A549 (cell line): ENCODE data around the gene MYOM1. TPM values are rescaled to one million over a fixed set of nuclear protein-coding genes. Genes with fewer than 3 reads are reported as not detected.
A peak's percentile ranks its signal among the peaks of the same experiment; 100 is the strongest.

Experiments used
- ATAC-seq, 2 experiments: fragments of 200-7000 bp in 1 of 2; fragments of >200 bp in 1 of 2; cut with Nextera tagmentation in 1 of 2; cut with Tn5 transposase in 1 of 2; 3 replicates each; pipeline versions ENCODE4 v1.8.0 to v1.9.1; 2018 to 2020; ENCODE audit warnings: mild to moderate bottlenecking in 1 of 2, moderate library complexity in 1 of 2
- CTCF ChIA-PET: fragments of 300-600 bp; sonication (Branson Sonifier 250); formaldehyde crosslinking; extraction: SDS; loops from one replicate; lab custom pipeline; 2021; ENCODE audit warnings: antibody characterized with exemption, inconsistent platforms; lab: Yijun Ruan, JAX
- POLR2A ChIA-PET: fragments of 350-600 bp; formaldehyde crosslinking; extraction: SDS; loops from one replicate; lab custom pipeline; 2021; ENCODE audit warnings: antibody characterized with exemption, inconsistent platforms; lab: Yijun Ruan, JAX
- DNase-seq, 2 experiments: peaks; one replicate each; pipeline versions ENCODE4 v3.0.0 to v3.0.0-alpha.2; 2011 to 2016; ENCODE audit warnings: low read depth in 1 of 2, low spot score in 1 of 2
- FAIRE-seq: peaks from 2 replicates; lab custom pipeline; 2011; peaks lifted over from hg19 to GRCh38; lab: Jason Lieb, UNC
- H3K27ac ChIP-seq, 2 experiments: fragments of >200 bp; sonication (Bioruptor Twin); formaldehyde crosslinking; 3 replicates each; pipeline ENCODE4 v1.5.1; 2016 to 2017
- H3K4me1 ChIP-seq: fragments of >200 bp; sonication (Bioruptor Twin); formaldehyde crosslinking; 3 replicates; pipeline ENCODE4 v1.6.1; 2016
- H3K4me2 ChIP-seq: fragments of >200 bp; sonication (Bioruptor Twin); formaldehyde crosslinking; 3 replicates; pipeline ENCODE4 v1.6.1; 2016
- H3K4me3 ChIP-seq: fragments of >200 bp; sonication (Bioruptor Twin); formaldehyde crosslinking; 3 replicates; pipeline ENCODE4 v1.5.1; 2016
- H3K9me3 ChIP-seq: fragments of >200 bp; sonication (Bioruptor Twin); formaldehyde crosslinking; 3 replicates; pipeline ENCODE4 v1.6.1; 2016
- EHMT2 ChIP-seq: fragments of 200-600 bp; sonication (generic); IDR thresholded peaks from 2 replicates; pipeline ENCODE4 v1.6.1; 2016; ENCODE audit warnings: antibody characterized with exemption, low read depth, mild to moderate bottlenecking, moderate library complexity
- EP300 ChIP-seq, 2 experiments: fragments of >200 bp; sonication (Bioruptor Twin); formaldehyde crosslinking; IDR thresholded peaks; 2 replicates in 1 of 2; 3 replicates in 1 of 2; pipeline ENCODE4 v1.6.1; 2016 to 2017
- FOSL2 ChIP-seq, 2 experiments: fragments of 450-650 bp in 1 of 2; fragments of >200 bp in 1 of 2; sonication (Bioruptor Twin) in 1 of 2; formaldehyde crosslinking; IDR thresholded peaks; 2 replicates each; pipeline versions ENCODE4 v1.5.0 to v1.6.1; 2016 to 2020; ENCODE audit warnings: mild to moderate bottlenecking in 1 of 2, moderate library complexity in 1 of 2
- GATA3 ChIP-seq: IDR thresholded peaks from 2 replicates; pipeline ENCODE4 v1.6.1; 2012; ENCODE audit warnings: borderline replicate concordance
- HOXA7 ChIP-seq: fragments of 250-450 bp; sonication (Bioruptor Pico); IDR thresholded peaks from 2 replicates; pipeline ENCODE4 v1.5.0; 2020; ENCODE audit warnings: mild to moderate bottlenecking, moderate library complexity
- MAZ ChIP-seq: fragments of 150-350 bp; IDR thresholded peaks from 2 replicates; pipeline ENCODE4 v1.6.1; 2014; ENCODE audit warnings: antibody characterized with exemption, low read depth, low read length, borderline replicate concordance
- NFE2L2 ChIP-seq: fragments of 150-350 bp; conservative IDR thresholded peaks from 2 replicates; pipeline ENCODE4 v1.6.1; 2014; ENCODE audit warnings: low read length
- NR3C1 ChIP-seq: fragments of >200 bp; sonication (Bioruptor Twin); formaldehyde crosslinking; IDR thresholded peaks from 3 replicates; pipeline ENCODE4 v1.6.1; 2017
- POLR2A ChIP-seq: IDR thresholded peaks from 2 replicates; pipeline ENCODE4 v1.6.1; 2012; ENCODE audit warnings: mild to moderate bottlenecking, low read length
- POLR2AphosphoS2 ChIP-seq: conservative IDR thresholded peaks from 2 replicates; pipeline ENCODE4 v1.6.1; 2012; ENCODE audit warnings: low read length, improper control_type of control experiment, inconsistent platforms
- RAD21 ChIP-seq, 2 experiments: fragments of >200 bp in 1 of 2; sonication (Bioruptor Twin) in 1 of 2; formaldehyde crosslinking in 1 of 2; IDR thresholded peaks in 1 of 2; conservative IDR thresholded peaks in 1 of 2; 2 replicates in 1 of 2; 3 replicates in 1 of 2; pipeline ENCODE4 v1.6.1; 2012 to 2018; ENCODE audit warnings: inconsistent platforms in 1 of 2
- SMC3 ChIP-seq: fragments of >200 bp; sonication (Bioruptor Twin); formaldehyde crosslinking; IDR thresholded peaks from 3 replicates; pipeline ENCODE4 v1.6.1; 2018; ENCODE audit warnings: inconsistent platforms
- SREBF2 ChIP-seq: fragments of 450-650 bp; IDR thresholded peaks from 2 replicates; pipeline ENCODE4 v1.6.1; 2014; ENCODE audit warnings: mild to moderate bottlenecking, moderate library complexity
- ZC3H11A ChIP-seq: fragments of 450-650 bp; IDR thresholded peaks from 2 replicates; pipeline ENCODE4 v1.6.1; 2014; ENCODE audit warnings: antibody characterized with exemption, mild to moderate bottlenecking
- ZFP36 ChIP-seq: fragments of 450-650 bp; IDR thresholded peaks from 2 replicates; pipeline ENCODE4 v1.6.1; 2014; ENCODE audit warnings: borderline replicate concordance; ENCODE audit not compliant: partially characterized antibody
- ZNF302 ChIP-seq: fragments of 250-450 bp; sonication (Bioruptor Pico); IDR thresholded peaks from 2 replicates; pipeline ENCODE4 v1.9.0; 2021; ENCODE audit warnings: inconsistent platforms, mild to moderate bottlenecking, moderate library complexity
- ZSCAN20 ChIP-seq: fragments of 250-450 bp; sonication (Bioruptor Pico); IDR thresholded peaks from 2 replicates; pipeline ENCODE4 v1.8.0; 2022; ENCODE audit warnings: mild to moderate bottlenecking, moderate library complexity
- WGBS: methylation state at CpG from one replicate; pipeline ENCODE4 v1.1.6; 2017; ENCODE audit errors: missing lambda C conversion rate; 5-methylcytosine and 5-hydroxymethylcytosine counted together
- polyA plus RNA-seq, 4 experiments: library from polyadenylated mRNA; depleted of rRNA in 3 of 4; stranded (reverse); fragments of >200 nt; fragmentation: RNase III in 1 of 4; extraction: RNeasy Plus Mini Kit Qiagen cat#74134 plus additional on column Dnase treatment in 1 of 4; gene quantifications; 2 replicates in 3 of 4; 3 replicates in 1 of 4; pipeline ENCODE4 v1.2.3, GENCODE V29; 2011 to 2017
- TF ChIP-seq, protein P1 (sequence below): fragments of 250-450 bp; sonication (Bioruptor Pico); IDR thresholded peaks from 2 replicates; pipeline ENCODE4 v1.5.0; 2020; ENCODE audit warnings: low read depth, mild to moderate bottlenecking, moderate library complexity
- TF ChIP-seq, protein P2 (sequence below): fragments of >200 bp; sonication (Bioruptor Twin); formaldehyde crosslinking; IDR thresholded peaks from 3 replicates; pipeline ENCODE4 v1.5.1; 2016
- TF ChIP-seq, protein P3 (sequence below): fragments of >200 bp; sonication (Bioruptor Twin); formaldehyde crosslinking; IDR thresholded peaks from 3 replicates; pipeline ENCODE4 v1.6.1; 2016

The MYOM1 gene
- polyA plus RNA-seq, 2 of the 4 experiments (the other 2 are of a cell fraction), result 0.18 to 0.30 TPM

DNA sequence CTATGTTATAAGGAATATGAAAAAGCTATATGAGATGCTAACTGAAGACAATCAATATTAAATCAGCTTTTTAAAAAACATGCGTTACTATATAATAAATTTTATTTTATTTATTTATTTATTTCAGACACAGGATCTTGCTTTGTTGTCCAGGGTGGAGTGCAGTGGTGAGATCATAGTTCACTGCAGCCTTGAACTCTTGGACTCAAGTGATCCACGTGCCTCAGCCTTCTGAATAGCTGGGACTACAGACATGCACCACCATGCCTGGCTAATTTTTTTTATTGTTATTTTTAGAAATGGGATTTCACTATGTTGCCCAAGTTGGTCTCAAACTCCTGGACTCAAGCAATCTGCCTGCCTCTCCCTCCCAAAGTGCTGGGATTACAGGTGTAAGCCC lies 89.4 kb downstream of the MYOM1 start:
- POLR2A ChIA-PET, result no interaction called here
- no peak overlapping the region for H3K4me2 ChIP-seq
- no peak overlapping the region for H3K4me3 ChIP-seq
- CTCF ChIA-PET, result interaction anchor here (1.4 to 2.2 kb wide), 7 partner anchors 10 to 199 kb away, joined by 3 to 18 read pairs (median 5); no protein-coding TSS in a partner anchor
- no peaks in the 10 kb centered on the region for H3K9me3 ChIP-seq
- DNase-seq (no peak), ATAC-seq (no peak), FAIRE-seq (no peak)
- WGBS, result 11% methylated on average over 2 of the region's 2 CpGs
- TF ChIP-seq ZC3H11A, result no peak
- no peak for TF ChIP-seq EP300 (IDR thresholded peaks at IDR 0.05)
- TF ChIP-seq, protein P1, sequence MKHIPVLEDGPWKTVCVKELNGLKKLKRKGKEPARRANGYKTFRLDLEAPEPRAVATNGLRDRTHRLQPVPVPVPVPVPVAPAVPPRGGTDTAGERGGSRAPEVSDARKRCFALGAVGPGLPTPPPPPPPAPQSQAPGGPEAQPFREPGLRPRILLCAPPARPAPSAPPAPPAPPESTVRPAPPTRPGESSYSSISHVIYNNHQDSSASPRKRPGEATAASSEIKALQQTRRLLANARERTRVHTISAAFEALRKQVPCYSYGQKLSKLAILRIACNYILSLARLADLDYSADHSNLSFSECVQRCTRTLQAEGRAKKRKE (CRISPR knock-in tag), result no peak
- no peak for TF ChIP-seq FOSL2 (IDR thresholded peaks at IDR 0.05)
- no peak for TF ChIP-seq FOSL2 (CRISPR knock-in tag; IDR thresholded peaks at IDR 0.05)
- TF ChIP-seq GATA3, result no peak
- no peak for TF ChIP-seq RAD21 (conservative IDR thresholded peaks at IDR 0.05 in 1 of 2, IDR thresholded peaks at IDR 0.05 in 1 of 2)
- TF ChIP-seq MAZ, result no peak
- TF ChIP-seq NFE2L2, result no peak
- no peak for TF ChIP-seq SREBF2
- no peak for TF ChIP-seq ZFP36
- no peak for TF ChIP-seq EHMT2
- TF ChIP-seq POLR2AphosphoS2, result no peak
- no peak for TF ChIP-seq NR3C1
- TF ChIP-seq ZSCAN20, result no peak
- no peak overlapping the region for H3K27ac ChIP-seq
- H3K4me1 ChIP-seq, result no peaks in the 10 kb centered on the region; the same call in 2 of the 3 replicates

DNA sequence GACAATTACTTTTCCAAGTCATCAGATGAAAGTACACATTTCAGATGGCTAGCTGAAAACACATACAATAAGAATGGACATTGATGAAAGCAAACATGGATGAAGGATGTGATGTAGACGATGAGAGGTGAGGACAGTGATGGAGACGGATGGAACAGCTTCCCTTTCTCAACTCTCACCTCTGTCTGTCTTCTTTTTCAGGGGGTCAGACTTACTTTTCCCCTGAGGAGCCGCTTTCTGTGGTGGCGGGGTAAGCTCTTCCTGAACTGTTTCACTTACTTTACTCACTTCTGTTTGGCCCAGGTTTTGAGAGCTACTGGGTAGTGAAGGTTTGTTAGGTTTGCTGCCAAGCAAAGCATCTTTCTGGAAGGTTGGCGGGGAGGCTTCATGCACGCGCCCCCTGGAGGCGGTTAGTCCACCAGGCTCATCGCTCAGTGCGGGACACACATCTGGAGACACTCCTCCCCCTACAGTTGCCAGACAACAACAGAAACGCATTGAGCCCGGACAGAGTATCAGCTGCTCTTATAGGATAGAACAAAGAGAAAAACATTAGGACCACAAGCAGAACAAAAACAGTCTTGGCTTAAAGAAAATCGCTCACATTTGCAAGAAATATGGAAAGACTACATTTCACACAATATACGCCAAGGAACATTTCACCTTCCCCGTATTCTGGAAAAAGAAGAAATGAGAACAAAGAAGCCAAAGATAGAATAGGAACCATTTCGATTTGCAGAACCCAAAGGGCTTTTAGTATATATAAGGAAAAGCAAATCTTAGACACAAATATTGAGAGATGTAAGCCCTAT lies 90.5 kb downstream of the MYOM1 start:
- peak overlapping the region; percentile 54; the same call in 2 of the 3 replicates for H3K4me2 ChIP-seq
- WGBS, result 24% methylated on average over 16 of the region's 16 CpGs
- no peaks in the 10 kb centered on the region; the same call in 2 of the 3 replicates for H3K4me1 ChIP-seq
- peak; percentile 60 to 80 for DNase-seq
- TF ChIP-seq RAD21 (conservative IDR thresholded peaks at IDR 0.05 in 1 of 2, IDR thresholded peaks at IDR 0.05 in 1 of 2), result peak; percentile 59 to 65
- TF ChIP-seq ZC3H11A, result no peak
- TF ChIP-seq, protein P2, sequence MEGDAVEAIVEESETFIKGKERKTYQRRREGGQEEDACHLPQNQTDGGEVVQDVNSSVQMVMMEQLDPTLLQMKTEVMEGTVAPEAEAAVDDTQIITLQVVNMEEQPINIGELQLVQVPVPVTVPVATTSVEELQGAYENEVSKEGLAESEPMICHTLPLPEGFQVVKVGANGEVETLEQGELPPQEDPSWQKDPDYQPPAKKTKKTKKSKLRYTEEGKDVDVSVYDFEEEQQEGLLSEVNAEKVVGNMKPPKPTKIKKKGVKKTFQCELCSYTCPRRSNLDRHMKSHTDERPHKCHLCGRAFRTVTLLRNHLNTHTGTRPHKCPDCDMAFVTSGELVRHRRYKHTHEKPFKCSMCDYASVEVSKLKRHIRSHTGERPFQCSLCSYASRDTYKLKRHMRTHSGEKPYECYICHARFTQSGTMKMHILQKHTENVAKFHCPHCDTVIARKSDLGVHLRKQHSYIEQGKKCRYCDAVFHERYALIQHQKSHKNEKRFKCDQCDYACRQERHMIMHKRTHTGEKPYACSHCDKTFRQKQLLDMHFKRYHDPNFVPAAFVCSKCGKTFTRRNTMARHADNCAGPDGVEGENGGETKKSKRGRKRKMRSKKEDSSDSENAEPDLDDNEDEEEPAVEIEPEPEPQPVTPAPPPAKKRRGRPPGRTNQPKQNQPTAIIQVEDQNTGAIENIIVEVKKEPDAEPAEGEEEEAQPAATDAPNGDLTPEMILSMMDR, result peak; percentile 62
- no peak for TF ChIP-seq HOXA7 (CRISPR knock-in tag)
- TF ChIP-seq, protein P3, sequence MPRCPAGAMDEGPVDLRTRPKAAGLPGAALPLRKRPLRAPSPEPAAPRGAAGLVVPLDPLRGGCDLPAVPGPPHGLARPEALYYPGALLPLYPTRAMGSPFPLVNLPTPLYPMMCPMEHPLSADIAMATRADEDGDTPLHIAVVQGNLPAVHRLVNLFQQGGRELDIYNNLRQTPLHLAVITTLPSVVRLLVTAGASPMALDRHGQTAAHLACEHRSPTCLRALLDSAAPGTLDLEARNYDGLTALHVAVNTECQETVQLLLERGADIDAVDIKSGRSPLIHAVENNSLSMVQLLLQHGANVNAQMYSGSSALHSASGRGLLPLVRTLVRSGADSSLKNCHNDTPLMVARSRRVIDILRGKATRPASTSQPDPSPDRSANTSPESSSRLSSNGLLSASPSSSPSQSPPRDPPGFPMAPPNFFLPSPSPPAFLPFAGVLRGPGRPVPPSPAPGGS, result no peak
- TF ChIP-seq POLR2A, result no peak
- no peak for TF ChIP-seq ZNF302 (CRISPR knock-in tag)
- TF ChIP-seq SMC3, result peak; percentile 75
- no peaks in the 10 kb centered on the region for H3K9me3 ChIP-seq
- H3K27ac ChIP-seq, result no peak overlapping the region
- peak; percentile 98 to 100 for ATAC-seq
- ChIA-PET POLR2A (no interaction called here), CTCF (interaction anchor here (0.6 to 2.9 kb wide), 37 partner anchors 9 to 230 kb away, joined by 3 to 18 read pairs (median 4); no protein-coding TSS in a partner anchor)
- H3K4me3 ChIP-seq, result no peak overlapping the region
- no peak for FAIRE-seq
